ENCODE data around the gene KBTBD12. TPM values are rescaled to one million over a fixed set of nuclear protein-coding genes. Genes with fewer than 3 reads are reported as not detected.
A peak's percentile ranks its signal among the peaks of the same experiment; 100 is the strongest.

Gene KBTBD12
- total and polyA plus RNA-seq, 2 experiments from 2014 or later = not detected

DNA sequence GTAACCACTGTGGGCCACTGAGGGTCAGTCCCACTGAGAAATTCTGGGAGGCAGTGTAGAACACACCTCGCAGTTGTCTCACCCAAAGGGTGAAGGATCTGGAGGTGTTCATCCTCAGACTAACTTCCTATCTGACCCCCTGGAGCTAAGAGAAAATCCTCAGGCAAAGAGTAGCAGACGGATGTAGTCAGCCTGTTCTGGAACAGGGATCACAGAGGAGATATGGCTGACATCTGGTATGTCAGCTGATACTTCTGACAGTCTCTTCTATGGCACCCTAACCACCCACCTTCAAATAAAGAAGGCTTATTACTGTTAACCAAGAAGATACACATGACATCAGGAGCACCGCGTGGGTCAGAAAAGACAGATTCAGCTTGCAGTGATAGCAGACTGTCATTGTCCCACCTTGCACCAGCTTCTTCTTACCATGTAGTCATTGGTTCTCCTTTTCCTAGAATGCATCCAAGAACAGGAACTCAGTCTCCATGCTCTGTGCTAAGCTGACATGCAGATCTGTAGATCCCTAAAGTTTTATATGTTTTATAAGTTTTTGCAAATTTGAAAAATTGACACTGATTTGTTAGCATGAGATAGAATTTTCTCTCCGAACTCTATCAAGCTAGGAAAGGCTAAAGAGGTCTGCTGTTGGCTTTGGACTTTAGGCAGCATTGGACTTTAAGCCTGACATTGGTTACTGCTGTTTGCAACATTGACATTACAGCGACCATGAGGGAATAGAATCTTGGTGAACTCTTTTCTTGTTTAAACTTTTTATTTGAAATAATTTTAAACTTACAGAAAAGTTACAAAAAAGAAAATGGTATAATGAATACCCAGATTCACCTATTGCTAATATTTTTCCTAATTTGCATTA lies 60.4 kb downstream of the KBTBD12 start:
- Histone ChIP-seq H3K4me1 (ENCODE audit: insufficient read depth) (no peaks in the 10 kb centered on the region), H2AFZ (no peak overlapping the region), H3K79me2 (ENCODE audit: insufficient read depth) (no peaks in the 10 kb centered on the region), H3K27ac (no peak overlapping the region), H3K4me2 (ENCODE audit: unreplicated experiment) (no peak overlapping the region), H3F3A (ENCODE audit: insufficient read depth) (no peaks in the 10 kb centered on the region), H3K4me3 (no peak overlapping the region), H3K9ac (no peak overlapping the region), H3K27me3 (replicated peaks; ENCODE audit: insufficient read depth) (peaks cover 36% of the 10 kb centered on the region), H4K20me1 (ENCODE audit: insufficient read depth) (no peaks in the 10 kb centered on the region), H3K36me3 (ENCODE audit: low read depth) (no peaks in the 10 kb centered on the region), H3K9me2 (ENCODE audit: insufficient read depth) (no peaks in the 10 kb centered on the region), H3K9me3 (ENCODE audit: low read depth) (no peaks in the 10 kb centered on the region)
- WGBS, 2 experiments (ENCODE audit: low coverage in 1 of 2, low lambda C conversion rate in 2 of 2, missing lambda C conversion rate in 2 of 2) = 55 to 58% methylated on average over 6 of the region's 6 CpGs
- TF ChIP-seq EZH2phosphoT487 (IDR thresholded peaks at IDR 0.05; ENCODE audit: insufficient read depth, low read depth) (no peak), EZH2 (IDR thresholded peaks at IDR 0.05; ENCODE audit: insufficient read depth, poor library complexity, severe bottlenecking) (no peak)
- in situ Hi-C loops (cut with MboI) = no loop called here
- DNase-seq = no peak

DNA sequence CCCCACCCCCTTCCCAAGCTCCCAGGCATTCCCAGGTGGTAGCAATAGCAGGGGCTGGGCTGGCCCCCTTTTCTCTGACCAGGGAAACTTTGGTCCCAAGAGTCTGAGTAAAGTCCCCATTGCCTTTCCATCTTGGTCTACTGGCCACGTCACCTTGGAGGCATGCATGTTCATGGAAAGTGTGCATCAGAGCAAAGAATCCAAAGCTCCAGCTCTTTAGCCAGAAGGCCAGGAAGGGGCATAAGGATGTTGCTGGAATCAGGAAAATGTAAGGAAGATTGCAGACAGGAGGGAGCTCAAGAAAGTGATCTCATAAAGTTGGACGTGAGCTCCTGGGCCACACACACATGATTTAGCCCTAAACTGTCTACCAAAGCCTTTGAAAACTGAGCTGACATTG lies 63.6 kb downstream of the KBTBD12 start:
- Histone ChIP-seq H2AFZ (no peak overlapping the region), H3K79me2 (ENCODE audit: insufficient read depth) (no peaks in the 10 kb centered on the region), H3K27ac (no peak overlapping the region), H3K36me3 (ENCODE audit: low read depth) (no peaks in the 10 kb centered on the region), H3K9me2 (ENCODE audit: insufficient read depth) (no peaks in the 10 kb centered on the region), H4K20me1 (ENCODE audit: insufficient read depth) (no peaks in the 10 kb centered on the region), H3K9me3 (ENCODE audit: low read depth) (no peaks in the 10 kb centered on the region), H3K27me3 (replicated peaks; ENCODE audit: insufficient read depth) (peaks cover 30% of the 10 kb centered on the region), H3K4me1 (ENCODE audit: insufficient read depth) (no peaks in the 10 kb centered on the region), H3K9ac (no peak overlapping the region), H3K4me3 (no peak overlapping the region), H3K4me2 (ENCODE audit: unreplicated experiment) (no peak overlapping the region), H3F3A (ENCODE audit: insufficient read depth) (no peaks in the 10 kb centered on the region)
- 63 to 70% methylated on average over 2 of the region's 2 CpGs for WGBS, 2 experiments (ENCODE audit: low coverage in 1 of 2, low lambda C conversion rate in 2 of 2, missing lambda C conversion rate in 2 of 2)
- TF ChIP-seq EZH2phosphoT487 (IDR thresholded peaks at IDR 0.05; ENCODE audit: insufficient read depth, low read depth) = no peak
- no peak for TF ChIP-seq EZH2 (IDR thresholded peaks at IDR 0.05; ENCODE audit: insufficient read depth, poor library complexity, severe bottlenecking)
- DNase-seq = peak; percentile 39
- in situ Hi-C loops (cut with MboI) = no loop called here

DNA sequence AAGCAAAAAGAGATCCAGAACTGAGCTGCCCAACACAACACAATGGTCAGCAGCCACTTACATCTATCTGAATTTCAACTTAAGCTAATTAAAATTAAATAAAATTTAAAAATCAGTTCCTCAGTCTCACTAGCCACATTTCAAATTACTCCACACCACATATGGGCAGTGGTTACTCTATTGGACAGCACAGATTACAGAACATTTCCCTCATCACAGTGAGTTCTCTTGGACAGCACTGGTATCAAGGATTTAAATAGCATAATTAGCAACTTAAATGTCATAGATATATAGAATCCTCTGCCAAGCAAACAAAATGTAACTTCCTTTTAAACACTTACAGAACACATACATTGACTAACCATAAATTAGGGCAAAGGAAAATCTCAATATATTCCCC lies 64.4 kb downstream of the KBTBD12 start:
- H4K20me1 ChIP-seq (ENCODE audit: insufficient read depth) = no peaks in the 10 kb centered on the region
- H3K27ac ChIP-seq = no peak overlapping the region
- H3K36me3 ChIP-seq (ENCODE audit: low read depth) = no peaks in the 10 kb centered on the region
- H3K9ac ChIP-seq = no peak overlapping the region
- H3K4me3 ChIP-seq = no peak overlapping the region
- H3K4me1 ChIP-seq (ENCODE audit: insufficient read depth) = peaks cover 4% of the 10 kb centered on the region
- no peaks in the 10 kb centered on the region for H3K9me3 ChIP-seq (ENCODE audit: low read depth)
- H3F3A ChIP-seq (ENCODE audit: insufficient read depth) = no peaks in the 10 kb centered on the region
- no peak overlapping the region for H3K4me2 ChIP-seq (ENCODE audit: unreplicated experiment)
- H3K79me2 ChIP-seq (ENCODE audit: insufficient read depth) = no peaks in the 10 kb centered on the region
- no peak overlapping the region for H2AFZ ChIP-seq
- no peak for DNase-seq
- peaks cover 24% of the 10 kb centered on the region for H3K27me3 ChIP-seq (replicated peaks; ENCODE audit: insufficient read depth)
- H3K9me2 ChIP-seq (ENCODE audit: insufficient read depth) = no peaks in the 10 kb centered on the region
- TF ChIP-seq EZH2phosphoT487 (IDR thresholded peaks at IDR 0.05; ENCODE audit: insufficient read depth, low read depth) (no peak), EZH2 (IDR thresholded peaks at IDR 0.05; ENCODE audit: insufficient read depth, poor library complexity, severe bottlenecking) (no peak)
- in situ Hi-C loops (cut with MboI) = no loop called here

DNA sequence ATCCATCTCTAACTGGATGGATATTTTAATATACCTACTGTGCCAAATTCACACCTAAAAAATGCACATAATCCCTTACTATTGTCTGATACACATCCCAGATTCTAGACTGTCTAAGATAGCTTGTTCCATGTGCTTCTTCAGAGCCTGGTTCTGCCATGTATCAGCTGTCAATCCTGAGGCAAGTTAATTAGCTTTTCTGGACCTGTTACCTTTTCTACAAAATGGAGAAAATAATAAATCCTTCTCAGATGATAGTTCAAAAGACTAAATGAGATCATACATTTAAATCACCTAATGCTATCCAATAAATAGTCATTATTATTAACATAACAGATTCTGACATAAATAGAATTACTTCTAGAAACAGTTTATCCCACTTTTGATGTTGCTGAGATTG lies 66.1 kb downstream of the KBTBD12 start:
- no peak for DNase-seq
- Histone ChIP-seq H2AFZ (no peak overlapping the region), H3K27me3 (replicated peaks; ENCODE audit: insufficient read depth) (peaks cover 10% of the 10 kb centered on the region), H3K9me3 (ENCODE audit: low read depth) (no peaks in the 10 kb centered on the region), H4K20me1 (ENCODE audit: insufficient read depth) (no peaks in the 10 kb centered on the region), H3F3A (ENCODE audit: insufficient read depth) (no peaks in the 10 kb centered on the region), H3K9me2 (ENCODE audit: insufficient read depth) (no peaks in the 10 kb centered on the region), H3K4me1 (ENCODE audit: insufficient read depth) (peaks cover 9% of the 10 kb centered on the region), H3K27ac (no peak overlapping the region), H3K4me3 (no peak overlapping the region), H3K79me2 (ENCODE audit: insufficient read depth) (no peaks in the 10 kb centered on the region), H3K9ac (no peak overlapping the region), H3K4me2 (ENCODE audit: unreplicated experiment) (no peak overlapping the region), H3K36me3 (ENCODE audit: low read depth) (no peaks in the 10 kb centered on the region)
- TF ChIP-seq EZH2 (IDR thresholded peaks at IDR 0.05; ENCODE audit: insufficient read depth, poor library complexity, severe bottlenecking) = no peak
- TF ChIP-seq EZH2phosphoT487 (IDR thresholded peaks at IDR 0.05; ENCODE audit: insufficient read depth, low read depth) = no peak
- in situ Hi-C loops (cut with MboI) = no loop called here

Data from GM23248 (cell line).